Activated T-cell treated with anti-CD3 and anti-CD28 coated beads, Interleukin-2, amount 50 U/mL, for 72 hours (primary cell): Measurements from ENCODE around the gene CACNB4. TPM values are rescaled to one million over a fixed set of nuclear protein-coding genes. Genes with fewer than 3 reads are reported as not detected.

Source experiments
- ATAC-seq, 2 donors: fragments of 150-1000 bp; cut with Tn5 transposase; replicated peaks in 1 of 2; 2 replicates each; pipeline ENCODE4 v1.10.0; 2021; ENCODE audit warnings: moderate library complexity in 2 of 2, mild to moderate bottlenecking in 1 of 2
- DNase-seq, 2 donors: peaks; one replicate each; pipeline ENCODE4 v3.0.0; 2021 to 2022; ENCODE audit warnings: mixed read lengths in 1 of 2
- H3K27ac Mint-ChIP-seq: one replicate; pipeline ENCODE4 v1.8.0; 2022; ENCODE audit warnings: mild to moderate bottlenecking, moderate library complexity, mixed read lengths
- H3K27me3 Mint-ChIP-seq: one replicate; pipeline ENCODE4 v1.8.0; 2022; ENCODE audit warnings: low read depth, mixed read lengths
- H3K36me3 Mint-ChIP-seq, 2 donors: one replicate each; pipeline ENCODE4 v1.8.0; 2022; ENCODE audit warnings: mixed read lengths in 2 of 2, mild to moderate bottlenecking in 1 of 2; ENCODE audit not compliant: insufficient read depth in 2 of 2
- H3K4me1 Mint-ChIP-seq: one replicate; pipeline ENCODE4 v1.8.0; 2022; ENCODE audit warnings: low read depth, mixed read lengths
- H3K4me3 Mint-ChIP-seq, 2 donors: one replicate each; pipeline ENCODE4 v1.8.0; 2022; ENCODE audit warnings: mild to moderate bottlenecking in 2 of 2, mixed read lengths in 2 of 2, moderate library complexity in 2 of 2
- H3K9me3 Mint-ChIP-seq, 2 donors: one replicate each; pipeline ENCODE4 v1.8.0; 2022; ENCODE audit warnings: mixed read lengths in 2 of 2
- total RNA-seq, 2 donors: library from RNA; stranded (reverse); gene quantifications; one replicate each; pipeline ENCODE4 v1.2.3, GENCODE V29; 2022

CACNB4 gene
- total RNA-seq, 2 donors from 2014 or later, result 0.31 to 0.56 TPM

DNA sequence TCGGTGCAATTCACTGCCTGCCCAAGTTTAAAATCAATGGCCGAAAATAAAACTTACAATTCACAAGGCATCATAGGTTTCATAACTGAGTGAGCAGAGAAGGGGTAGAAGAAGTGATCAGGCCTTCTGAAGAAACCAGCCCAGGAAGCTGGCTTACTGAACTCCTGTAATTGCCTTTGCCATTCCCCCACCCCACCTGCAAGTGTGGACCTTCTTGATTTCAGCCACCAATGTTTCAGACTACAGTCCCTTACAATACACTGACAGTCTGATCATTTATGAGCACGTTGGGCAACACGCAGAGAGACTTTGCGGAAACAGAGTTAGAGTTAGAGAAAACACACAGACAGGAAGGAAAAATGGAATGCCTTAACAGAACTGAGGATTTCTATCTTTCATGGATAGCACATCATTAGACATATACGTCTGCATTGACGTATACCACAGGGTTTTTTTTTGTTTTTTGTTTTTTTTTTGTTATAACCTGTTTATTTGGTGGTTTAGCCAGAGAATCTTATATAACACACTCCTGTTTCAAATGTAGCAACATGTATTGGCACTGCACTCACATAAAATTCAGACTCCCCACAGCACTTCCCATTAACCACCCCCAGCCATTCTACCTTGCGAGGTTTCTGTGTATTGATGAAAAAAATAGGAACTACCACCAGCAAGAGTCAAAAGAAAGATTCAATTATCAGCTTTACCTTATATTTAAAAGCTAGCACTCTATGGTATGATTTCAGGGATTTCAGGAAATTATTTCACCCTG lies 126.4 kb downstream of the CACNB4 start:
- no peaks in the 10 kb centered on the region for H3K36me3 Mint-ChIP-seq

DNA sequence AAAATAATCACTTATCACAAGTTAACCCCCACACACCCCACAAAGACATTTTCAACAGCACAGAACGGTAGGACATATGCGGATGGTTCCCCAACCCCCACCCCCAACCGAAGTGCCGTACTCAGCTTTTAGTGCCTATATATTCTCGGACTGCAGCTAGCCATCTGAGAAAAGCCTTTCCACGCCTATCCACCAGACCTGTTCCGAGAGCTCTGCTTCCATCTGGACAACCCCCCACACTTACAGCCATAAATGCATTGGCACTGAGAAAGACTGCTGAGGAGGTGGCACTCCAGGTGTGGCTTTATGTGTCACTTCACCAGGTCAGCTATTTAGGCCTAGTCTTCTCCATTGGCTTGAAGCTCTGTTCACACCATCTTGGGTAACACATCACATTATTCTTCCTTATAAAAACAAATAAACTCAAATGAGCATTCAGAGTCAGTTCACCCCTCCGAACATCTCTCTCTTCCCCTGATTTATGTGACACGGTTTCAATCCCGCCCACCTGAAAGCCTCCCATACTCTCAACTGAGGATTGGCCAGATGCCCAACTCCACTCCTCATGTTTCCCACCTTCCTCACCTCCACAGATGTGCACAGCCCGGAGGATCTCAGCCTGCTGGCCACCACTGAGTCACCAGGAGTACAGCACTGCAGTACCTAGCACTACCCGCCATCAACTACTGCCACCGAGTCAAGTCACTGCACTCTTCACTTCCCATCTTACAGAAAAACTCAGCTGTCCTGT lies 127.4 kb downstream of the CACNB4 start:
- Mint-ChIP-seq H3K4me1 (peaks cover 13% of the 10 kb centered on the region), H3K27me3 (peaks cover 10% of the 10 kb centered on the region), H3K27ac (no peak overlapping the region), H3K4me3 (no peak overlapping the region), H3K9me3 (no peaks in the 10 kb centered on the region), H3K36me3 (no peaks in the 10 kb centered on the region)
- no peak for DNase-seq
- ATAC-seq, result no peak

More for the DNA sequence above, 126.4 kb downstream of the CACNB4 start:
- ATAC-seq, result no peak
- no peak for DNase-seq
- Mint-ChIP-seq H3K27me3 (peaks cover 10% of the 10 kb centered on the region), H3K9me3 (no peaks in the 10 kb centered on the region), H3K4me3 (no peak overlapping the region), H3K4me1 (peaks cover 22% of the 10 kb centered on the region), H3K27ac (no peak overlapping the region)

DNA sequence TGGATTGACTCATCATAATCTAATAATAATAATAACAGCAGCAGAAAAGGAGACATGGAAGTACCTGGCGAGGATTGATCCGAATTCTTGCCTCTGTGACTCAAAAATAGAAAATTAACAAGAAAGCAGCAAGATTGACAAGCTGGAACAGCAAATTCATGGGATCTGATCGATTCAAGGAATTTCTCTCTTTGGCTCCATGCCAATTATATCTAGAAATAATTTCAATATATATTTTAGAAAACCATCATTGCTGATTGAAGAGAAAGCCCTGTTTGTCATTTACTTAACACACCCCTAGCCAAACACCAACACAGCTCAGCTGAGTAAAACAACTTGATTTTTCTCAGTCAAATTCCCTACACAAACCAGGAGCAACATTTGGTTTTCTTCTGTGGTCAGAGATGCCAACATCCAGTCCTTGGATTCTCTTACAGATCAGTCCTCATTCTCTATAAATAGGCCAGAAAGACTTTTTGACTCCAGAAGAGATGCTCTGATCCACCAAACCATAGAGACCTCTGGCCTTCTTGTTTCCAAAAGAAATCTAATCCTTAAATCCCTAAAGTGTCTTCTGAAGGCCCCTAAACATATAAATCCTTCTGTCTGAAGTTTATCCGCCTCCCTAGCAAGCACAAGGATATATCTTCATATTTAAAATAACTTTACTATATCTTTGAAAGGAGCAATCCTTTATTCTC lies 129.9 kb downstream of the CACNB4 start:
- DNase-seq (no peak), ATAC-seq (no peak)
- peaks cover 3% of the 10 kb centered on the region for H3K4me1 Mint-ChIP-seq
- no peaks in the 10 kb centered on the region for H3K9me3 Mint-ChIP-seq
- no peak overlapping the region for H3K27ac Mint-ChIP-seq
- H3K36me3 Mint-ChIP-seq, result no peaks in the 10 kb centered on the region
- no peak overlapping the region for H3K4me3 Mint-ChIP-seq
- H3K27me3 Mint-ChIP-seq, result peaks cover 5% of the 10 kb centered on the region

DNA sequence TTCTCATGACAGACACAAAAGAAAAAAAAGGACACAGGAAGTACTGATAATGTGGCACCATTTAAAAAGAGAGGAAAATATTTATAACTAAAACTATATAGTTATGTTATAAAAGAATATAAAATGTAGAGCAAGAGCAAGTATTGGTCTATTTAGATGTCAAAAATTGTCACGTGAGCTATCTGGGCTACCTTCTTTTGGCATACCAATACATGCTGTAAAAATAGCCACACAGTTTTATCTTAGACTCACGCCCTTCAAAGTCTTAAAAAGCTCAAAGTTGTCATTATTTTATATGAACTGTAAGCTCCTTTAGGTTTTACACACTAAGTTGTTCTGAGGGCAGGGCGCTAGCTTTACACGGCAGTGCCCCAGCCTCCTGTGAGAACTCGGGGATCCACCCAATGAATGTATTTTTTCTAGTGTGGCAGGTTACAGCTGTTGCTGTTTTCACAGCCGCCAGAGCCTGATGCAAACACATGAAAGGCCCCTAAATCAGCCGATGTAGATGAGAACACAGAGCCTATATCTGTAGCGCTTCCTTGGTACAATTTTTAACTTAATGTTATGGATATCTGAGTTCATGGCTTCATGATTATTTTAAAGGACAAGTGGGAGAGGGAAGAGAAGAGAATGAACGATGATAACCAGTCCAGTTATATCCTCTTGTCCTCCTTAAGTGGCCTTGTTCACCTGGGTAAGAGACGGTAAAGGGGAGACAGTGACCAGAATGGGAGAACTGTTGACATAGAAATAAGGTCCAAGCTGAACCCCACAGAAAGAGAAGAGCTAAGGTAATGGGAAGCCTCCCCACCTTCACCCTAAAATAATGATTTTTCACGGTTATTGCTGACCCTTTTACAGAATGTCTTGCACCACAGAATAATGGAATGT lies 130.8 kb downstream of the CACNB4 start:
- DNase-seq (no peak), ATAC-seq (no peak)
- Mint-ChIP-seq H3K36me3 (no peaks in the 10 kb centered on the region), H3K4me1 (no peaks in the 10 kb centered on the region), H3K9me3 (no peaks in the 10 kb centered on the region), H3K4me3 (no peak overlapping the region), H3K27ac (no peak overlapping the region), H3K27me3 (peaks cover 5% of the 10 kb centered on the region)

DNA sequence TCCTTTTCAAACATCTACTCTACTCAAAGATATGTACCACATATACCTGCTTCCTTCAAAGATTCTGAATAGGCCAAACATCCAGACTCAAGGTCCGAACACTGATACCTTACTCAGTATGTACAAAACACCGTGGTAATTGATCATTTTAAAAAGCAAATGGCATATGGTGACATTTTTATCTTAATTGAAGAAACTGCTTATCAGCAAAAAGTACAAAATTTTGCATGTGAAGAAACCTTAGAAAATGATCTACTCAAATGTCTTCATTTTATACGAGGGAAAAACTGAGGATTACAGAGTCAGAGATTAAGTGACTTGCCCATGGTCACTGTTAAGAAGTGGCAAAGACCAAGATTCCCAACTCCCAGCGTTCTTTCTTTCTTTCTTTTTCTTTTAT lies 133.0 kb downstream of the CACNB4 start:
- Mint-ChIP-seq H3K36me3 (no peaks in the 10 kb centered on the region), H3K9me3 (no peaks in the 10 kb centered on the region), H3K27ac (no peak overlapping the region), H3K27me3 (peaks cover 6% of the 10 kb centered on the region), H3K4me1 (no peaks in the 10 kb centered on the region), H3K4me3 (no peak overlapping the region)
- DNase-seq (no peak), ATAC-seq (no peak)

DNA sequence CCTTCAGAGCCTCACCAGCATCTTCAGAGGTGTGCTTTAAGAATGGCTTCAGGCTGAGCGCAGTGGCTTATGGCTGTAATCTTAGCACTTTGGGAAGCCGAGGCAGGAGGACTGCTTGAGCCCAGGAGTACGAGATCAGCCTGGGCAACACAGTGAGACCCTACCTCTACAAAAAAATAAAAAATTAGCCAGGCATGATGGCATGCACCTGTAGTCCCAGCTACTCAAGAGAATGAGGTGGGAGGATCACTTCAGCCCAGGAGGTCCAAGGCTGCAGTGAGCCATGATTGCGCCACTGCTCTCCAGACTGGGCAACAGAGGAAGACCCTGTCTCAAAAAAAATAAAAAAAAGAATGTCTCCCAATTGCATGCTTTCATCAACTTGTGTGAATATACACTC lies 137.3 kb downstream of the CACNB4 start:
- DNase-seq, result no peak
- Mint-ChIP-seq H3K27me3 (peaks cover 6% of the 10 kb centered on the region), H3K4me3 (no peak overlapping the region), H3K4me1 (no peaks in the 10 kb centered on the region), H3K27ac (no peak overlapping the region), H3K9me3 (no peaks in the 10 kb centered on the region), H3K36me3 (no peaks in the 10 kb centered on the region)
- ATAC-seq, result no peak

DNA sequence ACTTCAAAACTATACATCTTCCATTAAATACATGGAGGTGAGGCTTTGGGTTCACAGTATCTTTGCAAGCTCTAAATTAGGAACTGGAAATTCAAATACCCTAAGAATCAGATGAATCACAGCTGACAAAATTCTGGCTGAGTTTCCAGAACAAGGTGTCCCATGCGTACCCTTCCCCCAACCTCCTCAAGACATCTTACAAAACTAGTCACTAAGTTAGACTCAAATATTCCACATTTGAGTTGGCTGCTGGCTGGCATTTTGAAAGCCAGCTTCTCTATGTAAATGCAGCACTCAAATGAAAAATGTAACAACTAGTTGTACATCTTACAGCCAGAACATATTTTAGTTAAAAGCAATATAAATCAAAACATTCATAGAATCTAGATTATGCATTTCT lies 139.6 kb downstream of the CACNB4 start:
- Mint-ChIP-seq H3K27me3 (peaks cover 12% of the 10 kb centered on the region), H3K27ac (no peak overlapping the region), H3K4me3 (no peak overlapping the region), H3K4me1 (no peaks in the 10 kb centered on the region), H3K36me3 (no peaks in the 10 kb centered on the region), H3K9me3 (no peaks in the 10 kb centered on the region)
- ATAC-seq, result no peak
- no peak for DNase-seq

DNA sequence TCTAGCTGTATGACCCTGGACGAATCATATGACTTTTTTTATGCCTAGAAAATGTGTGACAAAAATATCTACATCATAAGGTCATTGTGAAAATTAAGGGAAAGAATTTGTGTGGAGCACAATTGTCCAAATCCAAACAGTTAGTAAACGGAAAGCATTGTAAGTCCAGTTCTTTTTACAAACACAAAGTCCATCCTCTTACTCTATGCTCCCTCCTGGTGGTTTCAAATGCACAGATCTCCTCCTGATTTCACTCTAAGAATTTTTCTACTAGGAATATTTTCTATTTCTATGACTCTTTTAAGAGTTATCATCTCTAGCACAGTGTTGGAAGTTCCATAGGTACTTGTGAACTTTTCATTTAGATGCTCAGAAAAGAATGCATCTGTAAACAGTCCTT lies 145.4 kb downstream of the CACNB4 start:
- Mint-ChIP-seq H3K36me3 (no peaks in the 10 kb centered on the region), H3K27me3 (peaks cover 17% of the 10 kb centered on the region), H3K9me3 (no peaks in the 10 kb centered on the region), H3K27ac (no peak overlapping the region), H3K4me3 (no peak overlapping the region), H3K4me1 (no peaks in the 10 kb centered on the region)
- ATAC-seq (no peak), DNase-seq (no peak)

DNA sequence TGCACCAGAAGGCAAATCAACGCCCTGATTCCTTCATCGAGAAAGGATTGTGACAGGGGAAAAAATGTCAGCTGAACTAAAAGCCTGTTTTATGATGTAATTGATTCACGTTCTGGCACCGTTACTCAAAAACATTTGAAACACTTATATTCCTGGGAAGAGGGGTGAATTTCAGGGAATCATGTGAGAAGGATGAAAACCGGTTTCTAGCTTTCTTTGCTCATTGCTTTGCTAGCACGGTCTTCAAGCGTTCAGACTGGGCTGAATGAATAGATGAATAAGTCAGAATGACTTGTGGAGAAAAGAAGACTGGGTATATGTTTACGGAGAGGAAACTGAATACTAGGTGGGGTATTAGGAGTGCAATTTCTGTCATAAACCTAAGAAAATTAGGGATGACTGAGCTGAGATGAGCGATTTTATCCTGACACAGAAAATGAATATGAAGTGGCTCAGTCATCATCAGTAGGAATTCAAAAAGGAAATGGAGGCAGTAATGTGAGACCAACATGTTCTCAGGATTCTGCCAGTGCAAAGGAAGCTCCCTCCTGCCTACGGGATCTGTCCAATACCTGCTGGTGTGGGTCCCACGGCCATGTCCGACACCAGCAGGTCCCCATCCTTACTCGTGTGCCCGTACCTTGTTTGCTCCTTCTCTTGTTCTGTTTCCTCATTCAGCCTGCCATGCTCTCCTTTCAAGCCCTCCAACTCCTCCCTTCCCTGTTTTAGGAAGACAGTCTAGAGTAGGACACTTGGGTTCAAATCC lies 146.0 kb downstream of the CACNB4 start:
- Mint-ChIP-seq H3K27ac (no peak overlapping the region), H3K9me3 (no peaks in the 10 kb centered on the region), H3K36me3 (no peaks in the 10 kb centered on the region), H3K4me1 (no peaks in the 10 kb centered on the region), H3K27me3 (peaks cover 17% of the 10 kb centered on the region), H3K4me3 (no peak overlapping the region)
- ATAC-seq (no peak), DNase-seq (no peak)

DNA sequence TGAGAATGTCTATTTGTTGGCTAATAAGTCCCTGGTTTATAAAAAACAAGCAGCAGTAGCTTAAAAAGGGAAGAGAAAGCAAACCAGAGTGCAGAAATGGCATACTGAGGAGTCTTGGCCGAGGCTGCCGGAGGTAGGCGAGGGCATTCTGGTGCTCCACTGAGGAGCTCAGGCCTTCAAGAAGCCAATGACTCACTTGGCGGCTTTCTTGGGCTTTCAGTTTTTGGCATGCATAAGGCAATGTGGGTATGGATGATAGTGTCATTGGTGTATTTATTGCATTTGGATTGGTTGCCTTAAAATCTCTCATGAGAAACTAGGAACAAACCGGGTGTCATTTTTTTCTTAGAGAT lies 151.1 kb downstream of the CACNB4 start:
- Mint-ChIP-seq H3K27me3 (peaks cover 14% of the 10 kb centered on the region), H3K9me3 (peaks cover 4% of the 10 kb centered on the region in 2 donors), H3K36me3 (no peaks in the 10 kb centered on the region), H3K4me3 (no peak overlapping the region), H3K4me1 (peaks cover 6% of the 10 kb centered on the region), H3K27ac (no peak overlapping the region)
- ATAC-seq (no peak), DNase-seq (no peak)

DNA sequence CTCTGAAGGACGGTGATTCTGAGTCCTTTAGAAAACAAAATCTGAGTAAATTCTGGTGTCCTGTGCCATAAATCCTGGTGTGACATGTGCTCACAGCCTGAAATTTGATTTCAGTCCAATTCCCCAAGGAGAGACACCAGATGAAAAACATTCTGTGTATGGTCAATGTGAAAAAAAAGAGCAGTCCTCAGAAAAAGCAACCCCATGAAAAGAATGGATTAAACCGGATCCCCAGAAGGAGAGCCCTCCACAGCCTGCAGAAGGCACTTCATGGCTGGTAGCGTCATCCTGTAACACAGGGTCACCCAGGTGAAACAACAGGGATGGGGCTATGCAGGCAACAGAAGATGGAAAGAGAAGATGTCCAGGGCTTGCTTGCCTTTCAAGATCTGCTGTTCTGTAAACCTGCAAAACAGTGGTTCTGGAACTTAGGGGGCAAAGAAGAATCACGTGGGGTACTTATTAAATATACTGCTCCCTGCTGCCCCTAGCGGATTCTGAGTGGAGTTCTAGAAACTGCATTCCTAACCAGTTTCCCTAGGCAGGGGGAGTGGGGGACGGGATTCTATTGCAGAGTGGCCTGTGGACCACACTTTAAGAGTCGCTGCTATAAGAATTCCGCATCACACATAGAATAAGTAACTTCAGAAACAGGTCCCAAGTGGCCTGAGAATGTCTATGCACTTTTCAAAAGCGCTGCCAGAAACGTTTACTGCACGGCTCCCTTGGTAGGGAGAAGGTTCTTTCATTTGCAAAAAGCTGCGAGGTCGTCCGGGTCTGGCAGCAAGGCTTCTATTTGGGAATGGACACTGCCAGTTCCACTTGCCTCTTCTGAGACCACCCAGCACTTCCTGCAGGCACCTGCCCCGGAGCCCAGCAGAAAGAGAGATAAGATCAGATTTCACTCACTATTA lies 151.7 kb downstream of the CACNB4 start:
- Mint-ChIP-seq H3K27me3 (peaks cover 14% of the 10 kb centered on the region), H3K27ac (no peak overlapping the region), H3K9me3 (peaks cover 4 to 5% of the 10 kb centered on the region in 2 donors), H3K4me1 (peaks cover 6% of the 10 kb centered on the region), H3K36me3 (no peaks in the 10 kb centered on the region), H3K4me3 (no peak overlapping the region)
- ATAC-seq (peak in 1 of 2 donors; percentile 32), DNase-seq (peak; percentile 5 to 20)
